ENCODE measurements around the gene FSTL1. TPM values are rescaled to one million over a fixed set of nuclear protein-coding genes. Genes with fewer than 3 reads are reported as not detected.

Gene FSTL1
- total and polyA plus RNA-seq, 11 donors: 43.8 to 667 (median 179) TPM

GRCh38 chr3:120461416-120461815 is 10.6 kb upstream of the FSTL1 start:
- peaks cover 0 to 4% (median 0%) of the 10 kb centered on the region in 12 donors for H3K9me3 ChIP-seq
- no peaks in the 10 kb centered on the region for H3K27me3 ChIP-seq
- TF ChIP-seq CTCF (IDR thresholded peaks at IDR 0.05): no peak
- no peak for TF ChIP-seq POLR2A (IDR thresholded peaks at IDR 0.05)
- H3K4me3 ChIP-seq: no peak overlapping the region
- DNase-seq (no peak), ATAC-seq (no peak)
- H3K36me3 ChIP-seq: no peaks in the 10 kb centered on the region
- intact Hi-C loops (cut with DNase I): no loop called here
- H3K27ac ChIP-seq: no peak overlapping the region
- WGBS, 4 donors: 72 to 93% (median 90%) methylated on average over 3 of the region's 3 CpGs
- peaks cover 0 to 28% (median 12%) of the 10 kb centered on the region in 12 donors for H3K4me1 ChIP-seq

GRCh38 chr3:120460862-120461261 is 10.1 kb upstream of the FSTL1 start:
- no peaks in the 10 kb centered on the region for H3K27me3 ChIP-seq
- H3K4me1 ChIP-seq: peaks cover 0 to 28% (median 12%) of the 10 kb centered on the region in 12 donors
- H3K4me3 ChIP-seq: no peak overlapping the region
- H3K9me3 ChIP-seq: peaks cover 0 to 4% (median 0%) of the 10 kb centered on the region in 12 donors
- no peak overlapping the region for H3K27ac ChIP-seq
- WGBS, 4 donors: 80 to 94% (median 82%) methylated on average over 9 of the region's 9 CpGs
- no peak for TF ChIP-seq CTCF (IDR thresholded peaks at IDR 0.05)
- no peak for DNase-seq
- intact Hi-C loops (cut with DNase I): no loop called here
- no peak for ATAC-seq
- no peaks in the 10 kb centered on the region for H3K36me3 ChIP-seq

GRCh38 chr3:120460181-120460790 is 9.5 kb upstream of the FSTL1 start:
- Histone ChIP-seq H3K36me3 (no peaks in the 10 kb centered on the region), H3K27me3 (no peaks in the 10 kb centered on the region), H3K4me3 (no peak overlapping the region), H3K9me3 (peaks cover 0 to 4% (median 0%) of the 10 kb centered on the region in 12 donors), H3K27ac (no peak overlapping the region), H3K4me1 (peaks cover 0 to 28% (median 12%) of the 10 kb centered on the region in 12 donors)
- DNase-seq: no peak
- ATAC-seq: no peak
- intact Hi-C loops (cut with DNase I): no loop called here
- TF ChIP-seq POLR2A (IDR thresholded peaks at IDR 0.05): no peak
- TF ChIP-seq CTCF (IDR thresholded peaks at IDR 0.05): no peak
- 51 to 58% (median 55%) methylated on average over 5 of the region's 5 CpGs for WGBS, 4 donors

GRCh38 chr3:120459196-120459595 is 8.4 kb upstream of the FSTL1 start:
- peaks cover 0 to 4% (median 0%) of the 10 kb centered on the region in 12 donors for H3K9me3 ChIP-seq
- no peak for TF ChIP-seq POLR2A (IDR thresholded peaks at IDR 0.05)
- TF ChIP-seq CTCF (IDR thresholded peaks at IDR 0.05): no peak
- no peaks in the 10 kb centered on the region for H3K36me3 ChIP-seq
- no peak for ATAC-seq
- no peak overlapping the region for H3K27ac ChIP-seq
- 86 to 94% (median 91%) methylated on average over 3 of the region's 3 CpGs for WGBS, 4 donors
- intact Hi-C loops (cut with DNase I): loop anchor here in 1 of 10 donors (10.0 kb wide), 1 partner anchor 46 kb away; no protein-coding TSS in a partner anchor
- H3K4me1 ChIP-seq: peaks cover 0 to 28% (median 12%) of the 10 kb centered on the region in 12 donors
- H3K27me3 ChIP-seq: no peaks in the 10 kb centered on the region
- DNase-seq: no peak
- no peak overlapping the region for H3K4me3 ChIP-seq

Measured in heart left ventricle (tissue), 16 donors.